Measurements from ENCODE around the gene ARL4C.

DNA sequence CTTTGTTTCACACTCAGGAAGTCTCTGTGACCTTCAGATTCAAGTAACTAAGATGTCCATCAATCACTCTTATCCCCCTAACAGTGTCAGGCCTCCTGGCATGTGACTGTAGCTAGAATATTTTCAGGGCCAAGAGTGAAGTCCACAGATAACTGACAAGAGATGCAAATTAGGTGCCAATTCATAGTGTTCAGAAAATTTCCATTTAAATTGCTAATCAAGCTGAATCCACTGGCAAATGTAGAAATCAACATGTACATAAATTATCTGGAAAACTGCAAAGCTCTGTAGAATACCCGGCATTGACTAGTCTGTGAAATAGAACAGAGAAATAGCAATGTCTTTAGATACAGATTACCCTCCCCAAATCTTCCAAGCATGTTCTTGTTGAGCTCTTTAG, 38.6 kb upstream of the ARL4C start:
- TF ChIP-seq, protein P1, sequence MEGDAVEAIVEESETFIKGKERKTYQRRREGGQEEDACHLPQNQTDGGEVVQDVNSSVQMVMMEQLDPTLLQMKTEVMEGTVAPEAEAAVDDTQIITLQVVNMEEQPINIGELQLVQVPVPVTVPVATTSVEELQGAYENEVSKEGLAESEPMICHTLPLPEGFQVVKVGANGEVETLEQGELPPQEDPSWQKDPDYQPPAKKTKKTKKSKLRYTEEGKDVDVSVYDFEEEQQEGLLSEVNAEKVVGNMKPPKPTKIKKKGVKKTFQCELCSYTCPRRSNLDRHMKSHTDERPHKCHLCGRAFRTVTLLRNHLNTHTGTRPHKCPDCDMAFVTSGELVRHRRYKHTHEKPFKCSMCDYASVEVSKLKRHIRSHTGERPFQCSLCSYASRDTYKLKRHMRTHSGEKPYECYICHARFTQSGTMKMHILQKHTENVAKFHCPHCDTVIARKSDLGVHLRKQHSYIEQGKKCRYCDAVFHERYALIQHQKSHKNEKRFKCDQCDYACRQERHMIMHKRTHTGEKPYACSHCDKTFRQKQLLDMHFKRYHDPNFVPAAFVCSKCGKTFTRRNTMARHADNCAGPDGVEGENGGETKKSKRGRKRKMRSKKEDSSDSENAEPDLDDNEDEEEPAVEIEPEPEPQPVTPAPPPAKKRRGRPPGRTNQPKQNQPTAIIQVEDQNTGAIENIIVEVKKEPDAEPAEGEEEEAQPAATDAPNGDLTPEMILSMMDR (IDR thresholded peaks at IDR 0.05) = no peak
- TF ChIP-seq POLR2A (IDR thresholded peaks at IDR 0.05) = no peak

All from body of pancreas (tissue), 4 donors.